Measurements from ENCODE around the gene GNA12. TPM values are rescaled to one million over a fixed set of nuclear protein-coding genes. Genes with fewer than 3 reads are reported as not detected.
A peak's percentile ranks its signal among the peaks of the same experiment; 100 is the strongest.

The GNA12 gene
- total and polyA plus RNA-seq, 10 of the 15 experiments (the other 5 are each of a cell fraction or from before 2014, with no cell fraction given) = 1.9 to 51.8 (median 12.6) TPM

GRCh38 chr7:2824678-2825461 lies 19.2 kb downstream of the GNA12 start (continued):
- TF ChIP-seq, protein P1, sequence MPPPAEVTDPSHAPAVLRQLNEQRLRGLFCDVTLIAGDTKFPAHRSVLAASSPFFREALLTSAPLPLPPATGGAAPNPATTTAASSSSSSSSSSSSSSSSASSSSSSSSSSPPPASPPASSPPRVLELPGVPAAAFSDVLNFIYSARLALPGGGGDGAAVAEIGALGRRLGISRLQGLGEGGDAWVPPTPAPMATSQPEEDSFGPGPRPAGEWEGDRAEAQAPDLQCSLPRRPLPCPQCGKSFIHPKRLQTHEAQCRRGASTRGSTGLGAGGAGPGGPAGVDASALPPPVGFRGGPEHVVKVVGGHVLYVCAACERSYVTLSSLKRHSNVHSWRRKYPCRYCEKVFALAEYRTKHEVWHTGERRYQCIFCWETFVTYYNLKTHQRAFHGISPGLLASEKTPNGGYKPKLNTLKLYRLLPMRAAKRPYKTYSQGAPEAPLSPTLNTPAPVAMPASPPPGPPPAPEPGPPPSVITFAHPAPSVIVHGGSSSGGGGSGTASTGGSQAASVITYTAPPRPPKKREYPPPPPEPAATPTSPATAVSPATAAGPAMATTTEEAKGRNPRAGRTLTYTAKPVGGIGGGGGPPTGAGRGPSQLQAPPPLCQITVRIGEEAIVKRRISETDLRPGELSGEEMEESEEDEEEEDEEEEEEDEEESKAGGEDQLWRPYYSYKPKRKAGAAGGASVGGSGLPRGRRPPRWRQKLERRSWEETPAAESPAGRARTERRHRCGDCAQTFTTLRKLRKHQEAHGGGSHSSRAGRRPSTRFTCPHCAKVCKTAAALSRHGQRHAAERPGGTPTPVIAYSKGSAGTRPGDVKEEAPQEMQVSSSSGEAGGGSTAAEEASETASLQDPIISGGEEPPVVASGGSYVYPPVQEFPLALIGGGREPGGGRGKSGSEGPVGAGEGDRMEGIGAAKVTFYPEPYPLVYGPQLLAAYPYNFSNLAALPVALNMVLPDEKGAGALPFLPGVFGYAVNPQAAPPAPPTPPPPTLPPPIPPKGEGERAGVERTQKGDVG (CRISPR knock-in tag; IDR thresholded peaks at IDR 0.05) = no peak
- no peak for TF ChIP-seq NFYA (IDR thresholded peaks at IDR 0.05; ENCODE audit: borderline replicate concordance, low read depth, low read length)
- no peak for TF ChIP-seq MEF2A (IDR thresholded peaks at IDR 0.05; ENCODE audit: insufficient read depth, low read depth, low read length)
- no peak for TF ChIP-seq ZNF207 (IDR thresholded peaks at IDR 0.05; ENCODE audit: borderline replicate concordance)
- 0 out of 2 replicates have a peak, but pooled peaks have one; percentile 27 for TF ChIP-seq GATAD2B (conservative IDR thresholded peaks at IDR 0.05; ENCODE audit: low read depth)
- peak; percentile 84 for TF ChIP-seq NFIC (IDR thresholded peaks at IDR 0.05; ENCODE audit: low read depth, low read length)
- TF ChIP-seq SIX5 (IDR thresholded peaks at IDR 0.05; ENCODE audit: low read depth, low read length, severe bottlenecking) = no peak
- peak; percentile 56 for TF ChIP-seq JUNB (IDR thresholded peaks at IDR 0.05)
- TF ChIP-seq, protein P2, sequence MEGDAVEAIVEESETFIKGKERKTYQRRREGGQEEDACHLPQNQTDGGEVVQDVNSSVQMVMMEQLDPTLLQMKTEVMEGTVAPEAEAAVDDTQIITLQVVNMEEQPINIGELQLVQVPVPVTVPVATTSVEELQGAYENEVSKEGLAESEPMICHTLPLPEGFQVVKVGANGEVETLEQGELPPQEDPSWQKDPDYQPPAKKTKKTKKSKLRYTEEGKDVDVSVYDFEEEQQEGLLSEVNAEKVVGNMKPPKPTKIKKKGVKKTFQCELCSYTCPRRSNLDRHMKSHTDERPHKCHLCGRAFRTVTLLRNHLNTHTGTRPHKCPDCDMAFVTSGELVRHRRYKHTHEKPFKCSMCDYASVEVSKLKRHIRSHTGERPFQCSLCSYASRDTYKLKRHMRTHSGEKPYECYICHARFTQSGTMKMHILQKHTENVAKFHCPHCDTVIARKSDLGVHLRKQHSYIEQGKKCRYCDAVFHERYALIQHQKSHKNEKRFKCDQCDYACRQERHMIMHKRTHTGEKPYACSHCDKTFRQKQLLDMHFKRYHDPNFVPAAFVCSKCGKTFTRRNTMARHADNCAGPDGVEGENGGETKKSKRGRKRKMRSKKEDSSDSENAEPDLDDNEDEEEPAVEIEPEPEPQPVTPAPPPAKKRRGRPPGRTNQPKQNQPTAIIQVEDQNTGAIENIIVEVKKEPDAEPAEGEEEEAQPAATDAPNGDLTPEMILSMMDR (IDR thresholded peaks at IDR 0.05 in 2 of 3, conservative IDR thresholded peaks at IDR 0.05 in 1 of 3; ENCODE audit: control insufficient read depth in 2 of 3, extremely low read depth in 1 of 3, insufficient read depth in 1 of 3, low read depth in 3 of 3, low read length in 3 of 3) = no peak
- TF ChIP-seq FOS (IDR thresholded peaks at IDR 0.05; ENCODE audit: borderline replicate concordance, extremely low read depth, insufficient read length) = no peak
- TF ChIP-seq REST (IDR thresholded peaks at IDR 0.05; ENCODE audit: low read depth, low read length) = no peak
- TF ChIP-seq POLR2AphosphoS5 (IDR thresholded peaks at IDR 0.05; ENCODE audit: low read length) = no peak
- no peak for TF ChIP-seq MXI1 (IDR thresholded peaks at IDR 0.05; ENCODE audit: low read depth, low read length)
- no peak for TF ChIP-seq RELA (IDR thresholded peaks at IDR 0.05; ENCODE audit: borderline replicate concordance, partially characterized antibody)
- TF ChIP-seq JUND (IDR thresholded peaks at IDR 0.05; ENCODE audit: low read depth, low read length) = no peak
- TF ChIP-seq EZH2 (IDR thresholded peaks at IDR 0.05; ENCODE audit: borderline replicate concordance, control insufficient read depth, low read depth, low read length) = no peak
- TF ChIP-seq RUNX3 (IDR thresholded peaks at IDR 0.05; ENCODE audit: low read length) = peak; percentile 93
- TF ChIP-seq SMAD5 (IDR thresholded peaks at IDR 0.05; ENCODE audit: low read depth) = no peak
- TF ChIP-seq STAT3 (IDR thresholded peaks at IDR 0.05; ENCODE audit: low read depth, low read length) = no peak
- no peak for TF ChIP-seq RBBP5 (conservative IDR thresholded peaks at IDR 0.05)
- TF ChIP-seq CREB1 (IDR thresholded peaks at IDR 0.05; ENCODE audit: low read depth) = no peak
